ENCODE results near the gene ARHGDIA.

The ARHGDIA gene

DNA sequence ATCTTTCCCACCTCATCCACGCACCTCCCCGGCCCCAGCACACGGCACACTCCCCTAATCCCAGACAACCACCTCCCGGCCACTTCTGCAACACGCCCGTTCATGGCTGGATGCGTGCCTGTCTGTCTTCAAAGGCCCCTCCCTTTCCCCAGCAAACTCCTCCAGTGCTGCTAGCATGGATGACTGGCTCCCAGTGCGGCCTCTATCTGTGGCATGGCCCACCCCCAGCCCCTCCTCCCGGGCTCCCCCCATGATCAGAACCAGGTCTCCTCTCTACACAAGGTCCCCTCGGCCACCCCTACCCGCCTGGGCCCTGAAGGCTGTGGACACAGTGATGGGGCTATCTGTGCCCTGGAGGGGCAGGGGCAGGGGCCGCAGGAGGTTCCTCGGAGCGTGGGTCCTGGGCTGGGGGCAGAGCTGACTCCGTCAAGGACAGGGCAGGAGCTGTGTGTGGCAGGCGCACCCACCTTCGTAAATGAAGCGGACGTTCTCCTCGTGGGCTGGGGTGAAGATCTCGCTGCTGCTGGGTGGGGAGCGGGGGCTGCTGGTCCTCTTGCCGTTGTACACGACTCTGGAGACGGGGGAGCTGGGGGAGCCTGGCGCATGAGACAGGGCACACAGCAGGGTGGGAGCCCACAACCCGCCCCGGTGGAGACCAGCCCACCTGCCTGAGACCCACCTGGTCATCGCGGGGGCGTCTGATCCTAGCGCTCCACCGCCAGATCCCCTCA, 47.2 kb downstream of the ARHGDIA start:
- Histone ChIP-seq H3K27ac (no peak overlapping the region), H3K4me3 (no peak overlapping the region), H3K36me3 (ENCODE audit: insufficient read depth, low read length) (no peaks in the 10 kb centered on the region), H3K9me3 (ENCODE audit: low read depth, low read length) (no peaks in the 10 kb centered on the region), H3K9ac (ENCODE audit: insufficient read length) (no peak overlapping the region)
- no peak for TF ChIP-seq FOXP2 (optimal IDR thresholded peaks at IDR 0.05; ENCODE audit: control extremely low read depth, extremely low read length, insufficient read depth)
- no peak for DNase-seq (ENCODE audit: low read depth, low spot score)

DNA sequence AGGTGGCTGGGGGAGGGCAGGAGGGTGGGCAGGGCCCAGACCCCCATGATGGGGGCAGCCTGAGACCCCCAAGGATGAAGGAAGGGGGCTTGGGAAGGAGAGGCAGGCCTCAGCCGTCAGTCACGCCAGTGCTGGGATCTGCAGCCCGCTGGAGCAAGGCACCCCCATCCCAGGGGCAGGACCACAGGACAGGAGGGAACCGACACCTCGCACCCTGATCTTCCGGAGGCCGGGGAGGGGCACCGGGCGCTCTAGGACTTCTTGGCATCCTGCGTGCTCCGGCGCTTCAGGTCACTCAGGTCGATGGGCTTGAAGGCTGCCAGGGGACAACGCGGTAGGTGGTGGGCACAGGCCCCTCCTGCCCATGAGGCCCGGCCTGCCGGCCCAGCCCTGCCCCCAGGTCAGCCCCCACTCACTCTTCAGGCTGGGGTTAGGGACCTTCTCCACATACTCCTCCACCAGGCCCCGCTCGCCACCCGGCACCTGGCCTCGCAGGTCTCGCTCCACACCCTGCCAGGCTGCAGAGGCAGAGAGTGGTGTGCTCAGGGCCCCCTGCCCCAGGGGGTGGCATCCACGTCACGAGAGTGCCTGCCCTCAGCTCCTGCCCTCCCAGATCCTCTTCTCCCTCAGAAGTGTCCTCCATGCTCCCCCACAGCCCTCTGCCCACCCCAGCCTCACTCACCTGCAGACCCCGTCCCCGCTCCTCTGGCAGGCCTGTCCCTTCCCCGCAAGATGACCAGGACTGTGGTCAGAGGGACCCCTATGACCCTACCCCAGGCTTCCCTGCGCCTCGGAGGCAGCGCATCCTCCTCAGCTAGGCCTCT, 47.9 kb downstream of the ARHGDIA start:
- Histone ChIP-seq H3K36me3 (ENCODE audit: insufficient read depth, low read length) (no peaks in the 10 kb centered on the region), H3K4me3 (no peak overlapping the region), H3K9me3 (ENCODE audit: low read depth, low read length) (no peaks in the 10 kb centered on the region), H3K9ac (ENCODE audit: insufficient read length) (no peak overlapping the region), H3K27ac (no peak overlapping the region)
- no peak for DNase-seq (ENCODE audit: low read depth, low spot score)
- TF ChIP-seq FOXP2 (optimal IDR thresholded peaks at IDR 0.05; ENCODE audit: control extremely low read depth, extremely low read length, insufficient read depth) (no peak), EZH2 (IDR thresholded peaks at IDR 0.05) (no peak), POLR2AphosphoS5 (IDR thresholded peaks at IDR 0.05; ENCODE audit: borderline replicate concordance, low read depth, low read length) (no peak)

DNA sequence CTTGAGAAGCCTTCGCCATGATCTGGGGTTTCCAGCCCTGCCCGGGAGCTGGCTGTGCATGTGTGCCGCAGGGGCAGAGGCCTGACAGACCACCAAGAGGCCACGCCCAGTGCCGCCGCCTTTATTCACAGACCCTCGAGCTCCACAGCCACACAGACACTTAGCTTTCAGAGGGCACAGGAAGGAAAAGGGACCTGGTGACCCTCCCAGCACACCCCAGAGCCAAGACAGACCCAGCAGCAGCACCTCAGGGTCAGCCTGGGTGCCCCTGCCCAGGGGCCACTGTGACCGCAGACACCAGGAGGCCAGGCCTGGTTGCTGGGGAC, 48.9 kb downstream of the ARHGDIA start:
- TF ChIP-seq FOXP2 (optimal IDR thresholded peaks at IDR 0.05; ENCODE audit: control extremely low read depth, extremely low read length, insufficient read depth) = no peak
- no peak for TF ChIP-seq EZH2 (IDR thresholded peaks at IDR 0.05)
- no peak for TF ChIP-seq POLR2AphosphoS5 (IDR thresholded peaks at IDR 0.05; ENCODE audit: borderline replicate concordance, low read depth, low read length)
- H3K9me3 ChIP-seq (ENCODE audit: low read depth, low read length) = no peaks in the 10 kb centered on the region
- H3K36me3 ChIP-seq (ENCODE audit: insufficient read depth, low read length) = no peaks in the 10 kb centered on the region
- H3K9ac ChIP-seq (ENCODE audit: insufficient read length) = peak overlapping the region; percentile 23
- peak overlapping the region; percentile 56 for H3K4me3 ChIP-seq
- peak overlapping the region; percentile 82 for H3K27ac ChIP-seq
- no peak for DNase-seq (ENCODE audit: low read depth, low spot score)

DNA sequence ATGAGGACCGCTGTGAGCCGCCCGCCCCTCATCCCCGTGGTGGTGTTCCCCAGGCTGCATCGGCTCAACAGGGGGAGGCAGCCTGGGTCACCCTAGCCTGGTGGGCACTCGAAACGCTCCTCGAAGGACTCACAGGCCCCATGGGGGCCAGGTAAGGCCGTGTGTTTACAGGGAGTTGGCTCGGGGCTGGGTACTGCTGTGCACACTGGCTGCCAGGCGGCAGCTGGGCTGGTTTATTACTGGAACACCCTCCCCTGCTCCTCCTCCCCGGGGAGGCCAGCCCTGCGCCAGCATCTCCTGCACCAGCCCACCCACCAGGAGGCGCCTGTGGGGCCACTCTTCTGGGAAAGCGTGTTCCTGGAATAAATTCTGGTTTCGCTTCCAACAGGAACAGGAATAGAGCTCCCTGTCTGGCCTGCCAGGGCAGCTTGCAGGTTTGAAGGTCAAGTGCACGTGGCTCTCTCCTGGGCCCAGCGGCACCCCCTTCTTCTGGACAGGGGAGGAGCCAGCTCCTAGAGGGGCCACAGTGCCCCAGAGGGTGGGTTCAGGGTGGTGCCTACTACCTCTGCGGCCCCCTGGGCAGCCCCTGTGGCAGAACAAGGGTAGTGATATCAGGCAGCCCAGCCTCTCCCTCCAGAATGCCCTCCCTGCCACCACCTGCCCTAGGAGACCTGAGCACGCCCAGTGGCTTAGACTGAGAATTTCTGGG, 49.4 kb downstream of the ARHGDIA start:
- H3K4me3 ChIP-seq = peak overlapping the region; percentile 56
- peak overlapping the region; percentile 82 for H3K27ac ChIP-seq
- H3K36me3 ChIP-seq (ENCODE audit: insufficient read depth, low read length) = no peaks in the 10 kb centered on the region
- TF ChIP-seq FOXP2 (optimal IDR thresholded peaks at IDR 0.05; ENCODE audit: control extremely low read depth, extremely low read length, insufficient read depth) (peak; percentile 67), EZH2 (IDR thresholded peaks at IDR 0.05) (no peak), POLR2AphosphoS5 (IDR thresholded peaks at IDR 0.05; ENCODE audit: borderline replicate concordance, low read depth, low read length) (peak; percentile 45)
- DNase-seq (ENCODE audit: low read depth, low spot score) = no peak
- H3K9ac ChIP-seq (ENCODE audit: insufficient read length) = peak overlapping the region; percentile 23
- no peaks in the 10 kb centered on the region for H3K9me3 ChIP-seq (ENCODE audit: low read depth, low read length)

DNA sequence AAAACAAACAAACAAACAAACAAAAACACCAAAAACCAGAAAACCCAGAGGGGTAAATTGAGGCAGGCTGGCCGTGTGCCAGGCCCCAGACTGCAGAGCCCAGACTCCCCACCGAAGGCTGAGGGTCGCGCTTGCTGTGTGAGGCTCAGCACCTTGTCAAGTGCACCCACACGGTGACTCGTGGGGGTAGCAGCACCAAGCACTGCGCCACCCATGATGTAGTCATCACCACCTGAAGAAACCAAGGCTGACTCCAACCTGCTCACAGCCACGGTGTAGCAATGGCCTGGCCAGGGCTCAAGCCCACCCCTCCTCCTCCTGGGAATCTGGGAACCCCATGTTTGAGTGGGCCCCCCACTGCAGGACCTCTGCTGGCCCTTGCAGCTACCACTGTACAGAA, 50.0 kb downstream of the ARHGDIA start:
- no peak for DNase-seq (ENCODE audit: low read depth, low spot score)
- TF ChIP-seq EZH2 (IDR thresholded peaks at IDR 0.05) (no peak), FOXP2 (optimal IDR thresholded peaks at IDR 0.05; ENCODE audit: control extremely low read depth, extremely low read length, insufficient read depth) (no peak), POLR2AphosphoS5 (IDR thresholded peaks at IDR 0.05; ENCODE audit: borderline replicate concordance, low read depth, low read length) (no peak)
- Histone ChIP-seq H3K36me3 (ENCODE audit: insufficient read depth, low read length) (no peaks in the 10 kb centered on the region), H3K4me3 (peak overlapping the region; percentile 24; the same call in 1 of the 2 replicates), H3K27ac (peak overlapping the region; percentile 82; the same call in 1 of the 2 replicates), H3K9me3 (ENCODE audit: low read depth, low read length) (no peaks in the 10 kb centered on the region), H3K9ac (ENCODE audit: insufficient read length) (no peak overlapping the region)

DNA sequence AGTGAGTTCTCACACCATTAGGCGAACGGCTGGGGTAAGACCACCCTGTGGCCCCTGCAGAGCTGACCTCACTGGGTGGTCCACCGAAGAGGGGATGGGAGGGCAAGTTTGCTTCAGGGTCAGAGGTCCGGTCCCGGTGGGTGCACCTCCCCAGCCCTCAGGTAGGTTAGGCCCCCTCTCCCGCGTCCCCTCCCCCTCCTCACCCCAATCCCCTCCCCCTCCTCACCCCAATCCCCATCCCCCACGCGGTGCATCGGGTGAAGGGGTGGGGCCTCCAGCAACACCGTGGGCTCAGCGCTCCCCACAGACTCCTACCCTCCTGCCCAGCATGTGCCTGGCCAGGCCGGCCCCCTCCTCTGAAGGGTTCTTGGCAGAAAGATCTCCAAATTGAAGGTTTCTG, 51.4 kb downstream of the ARHGDIA start:
- Histone ChIP-seq H3K9me3 (ENCODE audit: low read depth, low read length) (no peaks in the 10 kb centered on the region), H3K36me3 (ENCODE audit: insufficient read depth, low read length) (no peaks in the 10 kb centered on the region), H3K27ac (no peak overlapping the region), H3K4me3 (no peak overlapping the region), H3K9ac (ENCODE audit: insufficient read length) (no peak overlapping the region)
- TF ChIP-seq FOXP2 (optimal IDR thresholded peaks at IDR 0.05; ENCODE audit: control extremely low read depth, extremely low read length, insufficient read depth) (no peak), POLR2AphosphoS5 (IDR thresholded peaks at IDR 0.05; ENCODE audit: borderline replicate concordance, low read depth, low read length) (no peak), EZH2 (IDR thresholded peaks at IDR 0.05) (no peak)
- no peak for DNase-seq (ENCODE audit: low read depth, low spot score)

DNA sequence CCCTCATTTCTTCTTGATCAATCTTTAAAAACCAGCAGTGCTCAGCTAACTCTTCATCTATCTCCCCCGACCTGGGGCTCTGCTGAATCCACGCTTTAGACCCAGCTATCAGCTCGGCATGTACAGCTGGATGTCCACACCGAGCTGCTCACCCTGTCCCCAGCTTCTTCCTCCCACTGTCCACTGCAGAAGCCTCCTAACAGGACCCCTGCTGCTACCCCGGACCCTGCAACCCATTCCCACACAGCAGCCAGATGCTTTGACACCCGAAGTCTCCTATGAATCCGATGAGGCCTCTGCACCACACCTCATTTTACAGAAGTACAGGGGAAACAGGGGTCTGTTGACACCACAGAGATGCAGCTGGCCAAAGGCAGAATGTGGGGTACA, 53.4 kb downstream of the ARHGDIA start:
- TF ChIP-seq FOXP2 (optimal IDR thresholded peaks at IDR 0.05; ENCODE audit: control extremely low read depth, extremely low read length, insufficient read depth) (no peak), EZH2 (IDR thresholded peaks at IDR 0.05) (no peak), POLR2AphosphoS5 (IDR thresholded peaks at IDR 0.05; ENCODE audit: borderline replicate concordance, low read depth, low read length) (no peak)
- no peak overlapping the region for H3K27ac ChIP-seq
- no peak overlapping the region for H3K9ac ChIP-seq (ENCODE audit: insufficient read length)
- no peak for DNase-seq (ENCODE audit: low read depth, low spot score)
- no peaks in the 10 kb centered on the region for H3K36me3 ChIP-seq (ENCODE audit: insufficient read depth, low read length)
- H3K4me3 ChIP-seq = no peak overlapping the region
- no peaks in the 10 kb centered on the region for H3K9me3 ChIP-seq (ENCODE audit: low read depth, low read length)
